ENCODE results near the gene NANS. TPM values are rescaled to one million over a fixed set of nuclear protein-coding genes. Genes with fewer than 3 reads are reported as not detected.

NANS gene
- total and polyA plus RNA-seq, 10 of the 15 experiments (the other 5 are each of a cell fraction or from before 2014, with no cell fraction given), result 21.0 to 126 (median 52.3) TPM

- TF ChIP-seq MTA2 (IDR thresholded peaks at IDR 0.05; ENCODE audit: low read depth), result no peak
- no peak for TF ChIP-seq RUNX3 (IDR thresholded peaks at IDR 0.05; ENCODE audit: low read length)
- no peak for TF ChIP-seq ASH2L (IDR thresholded peaks at IDR 0.05; ENCODE audit: borderline replicate concordance, low read depth)
- TF ChIP-seq ZNF687 (IDR thresholded peaks at IDR 0.05), result no peak
- no peak for TF ChIP-seq USF1 (IDR thresholded peaks at IDR 0.05; ENCODE audit: borderline replicate concordance, extremely low read length, insufficient read depth, low read depth, low read length)
- no peak for TF ChIP-seq MXI1 (IDR thresholded peaks at IDR 0.05; ENCODE audit: low read depth, low read length)
- TF ChIP-seq ZBED1 (IDR thresholded peaks at IDR 0.05; ENCODE audit: borderline replicate concordance), result no peak
- no peak for TF ChIP-seq GATAD2B (conservative IDR thresholded peaks at IDR 0.05; ENCODE audit: low read depth)
- TF ChIP-seq POLR2AphosphoS5 (IDR thresholded peaks at IDR 0.05; ENCODE audit: low read length), result 0 out of 2 replicates have a peak, but pooled peaks have one; percentile 19
- TF ChIP-seq CTCF (IDR thresholded peaks at IDR 0.05 in 2 of 3, conservative IDR thresholded peaks at IDR 0.05 in 1 of 3; ENCODE audit: control insufficient read depth in 2 of 3, extremely low read depth in 1 of 3, insufficient read depth in 1 of 3, low read depth in 3 of 3, low read length in 3 of 3), result peak; percentile 72 to 88 (median 81)
- TF ChIP-seq MYB (IDR thresholded peaks at IDR 0.05; ENCODE audit: borderline replicate concordance, low read depth, low read length), result no peak
- no peak for TF ChIP-seq CEBPB (IDR thresholded peaks at IDR 0.05; ENCODE audit: borderline replicate concordance in 1 of 2, low read depth in 2 of 2, low read length in 2 of 2)
- no peak for TF ChIP-seq SKIL (IDR thresholded peaks at IDR 0.05; ENCODE audit: low read depth, poor library complexity, severe bottlenecking)
- TF ChIP-seq NFXL1 (IDR thresholded peaks at IDR 0.05; ENCODE audit: borderline replicate concordance), result no peak
- TF ChIP-seq DPF2 (IDR thresholded peaks at IDR 0.05), result no peak
- no peak for TF ChIP-seq CBX3 (IDR thresholded peaks at IDR 0.05; ENCODE audit: borderline replicate concordance, low read depth)
- TF ChIP-seq TCF12 (IDR thresholded peaks at IDR 0.05; ENCODE audit: low read depth, low read length), result peak; percentile 78; the same call in 1 of the 2 replicates
Observed at GRCh38 chr9:98034593-98035546, 21.7 kb upstream of the NANS start (continued).

Data from GM12878 (cell line).